ENCODE measurements around the gene ADAM15.
A peak's percentile ranks its signal among the peaks of the same experiment; 100 is the strongest.

Gene ADAM15

DNA sequence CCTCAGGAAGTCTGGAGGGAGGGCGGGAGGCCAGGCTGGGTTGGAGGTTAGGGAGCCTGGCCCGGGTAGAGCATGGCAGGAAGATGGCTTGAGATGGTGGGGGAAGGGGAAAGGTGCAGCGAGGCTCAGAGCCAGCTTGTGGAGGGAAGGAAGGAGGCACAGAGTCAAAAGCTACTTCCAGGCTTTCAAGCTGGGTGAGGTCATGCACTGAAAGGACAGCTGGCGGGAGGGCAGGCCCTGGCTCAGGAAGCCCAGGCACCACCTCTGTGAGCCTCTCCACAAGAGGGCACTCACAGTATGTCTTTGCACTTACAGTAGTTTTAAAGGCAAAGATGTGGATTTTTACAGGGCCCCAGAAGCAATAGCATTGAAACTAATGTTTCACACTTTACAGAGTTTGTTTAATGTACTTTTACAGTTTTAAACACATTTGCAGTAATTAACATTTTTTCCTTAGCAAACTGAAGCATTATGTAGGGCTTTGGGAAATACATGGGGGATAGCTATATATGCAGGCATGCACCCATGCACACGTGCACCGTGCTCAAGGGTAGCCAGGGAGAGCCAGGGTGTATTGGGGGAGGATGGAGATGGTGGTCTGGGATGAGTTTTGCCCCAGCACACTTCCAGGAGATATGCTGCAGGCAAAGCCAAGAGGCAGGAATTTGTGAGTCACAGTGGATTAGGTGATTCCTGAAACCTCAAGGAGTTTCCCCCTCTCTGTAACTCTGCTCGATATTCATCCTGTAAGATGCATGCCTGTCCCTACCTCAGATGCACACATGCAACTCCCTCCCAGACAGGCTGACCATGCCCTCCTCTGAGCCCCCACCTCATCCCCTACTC is 6.1 kb upstream of the ADAM15 start:
- H3K4me3 ChIP-seq (ENCODE audit: low read length) = no peak overlapping the region
- TF ChIP-seq, protein P1, sequence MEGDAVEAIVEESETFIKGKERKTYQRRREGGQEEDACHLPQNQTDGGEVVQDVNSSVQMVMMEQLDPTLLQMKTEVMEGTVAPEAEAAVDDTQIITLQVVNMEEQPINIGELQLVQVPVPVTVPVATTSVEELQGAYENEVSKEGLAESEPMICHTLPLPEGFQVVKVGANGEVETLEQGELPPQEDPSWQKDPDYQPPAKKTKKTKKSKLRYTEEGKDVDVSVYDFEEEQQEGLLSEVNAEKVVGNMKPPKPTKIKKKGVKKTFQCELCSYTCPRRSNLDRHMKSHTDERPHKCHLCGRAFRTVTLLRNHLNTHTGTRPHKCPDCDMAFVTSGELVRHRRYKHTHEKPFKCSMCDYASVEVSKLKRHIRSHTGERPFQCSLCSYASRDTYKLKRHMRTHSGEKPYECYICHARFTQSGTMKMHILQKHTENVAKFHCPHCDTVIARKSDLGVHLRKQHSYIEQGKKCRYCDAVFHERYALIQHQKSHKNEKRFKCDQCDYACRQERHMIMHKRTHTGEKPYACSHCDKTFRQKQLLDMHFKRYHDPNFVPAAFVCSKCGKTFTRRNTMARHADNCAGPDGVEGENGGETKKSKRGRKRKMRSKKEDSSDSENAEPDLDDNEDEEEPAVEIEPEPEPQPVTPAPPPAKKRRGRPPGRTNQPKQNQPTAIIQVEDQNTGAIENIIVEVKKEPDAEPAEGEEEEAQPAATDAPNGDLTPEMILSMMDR (conservative IDR thresholded peaks at IDR 0.05; ENCODE audit: low read length) = peak; percentile 85

DNA sequence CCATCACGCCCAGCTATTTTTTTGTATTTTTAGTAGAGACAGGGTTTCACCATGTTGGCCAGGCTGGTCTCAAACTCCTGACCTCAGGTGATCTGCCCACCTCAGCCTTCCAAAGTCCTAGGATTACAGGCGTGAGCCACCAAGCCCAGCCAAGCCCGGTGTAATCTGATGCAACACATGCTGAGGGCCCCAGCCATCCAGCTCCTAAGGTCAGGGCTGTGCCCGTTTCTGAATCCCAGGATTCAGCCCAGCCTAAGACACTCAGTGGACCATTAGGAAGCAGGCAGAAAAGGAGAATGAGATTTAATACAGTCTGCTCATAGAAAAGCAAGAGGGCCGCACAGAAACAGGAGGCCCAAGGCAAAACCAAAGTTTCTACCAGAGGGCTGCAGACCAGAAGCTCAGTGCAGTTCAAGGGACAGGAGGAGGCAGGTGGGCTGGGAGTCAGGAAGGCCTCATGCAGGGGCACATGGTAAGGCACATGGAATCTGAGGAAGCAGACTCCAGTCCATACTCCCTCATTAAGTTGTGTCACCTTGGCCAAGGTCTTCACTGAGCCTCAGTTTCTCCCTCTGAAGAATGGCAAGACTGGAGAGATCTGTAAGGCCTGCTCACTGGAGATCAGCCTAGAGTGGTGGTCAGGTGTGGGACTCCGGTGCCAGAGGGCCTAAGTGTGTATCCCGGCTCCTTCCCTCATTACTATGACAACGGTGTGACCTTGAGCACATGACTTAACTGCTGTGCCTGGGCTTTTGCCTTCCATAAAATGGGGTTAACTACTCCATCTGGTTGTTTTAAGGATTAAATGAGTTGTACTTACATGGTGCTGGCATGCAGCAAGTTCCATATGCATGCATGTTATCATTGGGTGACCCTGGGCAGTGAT is 2.4 kb upstream of the ADAM15 start:
- DNase-seq (ENCODE audit: low read depth) = no peak
- no peak overlapping the region for H3K4me3 ChIP-seq (ENCODE audit: low read length)
- TF ChIP-seq, protein P1 (conservative IDR thresholded peaks at IDR 0.05; ENCODE audit: low read length) = no peak

More for the DNA sequence above, 6.1 kb upstream of the ADAM15 start:
- DNase-seq (ENCODE audit: low read depth) = peak; percentile 84

DNA sequence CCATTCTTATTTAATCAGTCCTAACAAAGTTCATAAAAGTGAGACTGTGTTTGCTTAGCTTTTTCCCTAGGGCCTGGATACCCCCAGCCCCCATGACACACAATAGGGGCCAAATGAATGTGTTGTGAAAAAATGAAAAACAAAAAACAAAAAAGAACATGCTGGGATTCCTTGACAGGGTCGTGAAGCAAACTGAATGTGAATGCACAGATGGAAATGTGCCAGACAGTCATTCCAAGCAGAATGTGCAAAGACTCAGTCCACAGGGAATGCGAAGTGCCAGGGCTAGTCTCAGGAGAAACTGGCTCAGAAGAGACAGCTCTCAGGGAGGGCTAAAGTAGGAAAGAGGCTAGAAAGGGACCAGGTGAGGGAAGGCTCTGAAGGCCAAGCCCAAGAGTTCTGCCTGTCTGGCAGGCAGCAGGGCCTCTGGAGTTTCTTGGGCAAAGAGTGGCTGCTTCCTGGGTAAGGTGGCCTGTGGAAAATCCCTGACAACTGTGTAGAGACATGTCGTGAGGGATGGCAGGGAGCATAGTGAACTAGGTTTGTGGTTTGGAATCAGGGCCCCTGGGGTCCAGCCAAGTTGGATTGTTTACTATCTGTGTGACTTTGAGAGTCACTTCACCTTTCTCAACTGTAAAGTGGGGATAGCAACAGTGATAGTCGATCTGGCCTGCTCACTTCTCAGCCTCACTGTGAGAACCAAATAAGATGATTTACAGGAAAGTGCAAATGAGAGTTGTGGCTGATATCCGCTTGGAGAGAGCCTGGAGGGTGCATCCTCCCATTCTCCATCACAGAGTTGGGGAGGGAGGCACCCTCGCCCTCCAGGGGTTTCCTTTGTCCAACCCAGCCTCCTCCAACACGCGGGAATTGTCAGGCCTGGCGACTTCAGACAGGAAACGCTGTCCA is 1.2 kb upstream of the ADAM15 start:
- TF ChIP-seq, protein P1 (conservative IDR thresholded peaks at IDR 0.05; ENCODE audit: low read length) = no peak
- peak; percentile 53 for DNase-seq (ENCODE audit: low read depth)

DNA sequence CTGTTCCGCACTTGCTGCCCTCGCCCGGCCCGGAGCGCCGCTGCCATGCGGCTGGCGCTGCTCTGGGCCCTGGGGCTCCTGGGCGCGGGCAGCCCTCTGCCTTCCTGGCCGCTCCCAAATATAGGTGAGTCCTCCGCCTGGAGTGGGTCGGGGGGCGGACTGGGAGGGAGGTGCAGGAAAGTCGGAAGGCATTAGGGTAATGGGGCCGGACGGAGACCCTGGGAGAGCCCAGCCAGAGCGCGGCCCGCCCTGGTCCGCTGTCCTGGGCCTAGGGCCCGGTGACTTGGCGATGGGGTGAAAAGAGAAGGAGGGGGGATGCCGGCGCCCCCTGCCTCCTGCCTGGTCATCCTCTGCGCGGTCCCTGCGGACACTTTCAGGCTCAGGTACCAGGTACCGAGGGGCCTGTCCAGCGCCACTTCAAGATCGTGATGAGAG is 243 bp downstream of the ADAM15 start:
- H3K4me3 ChIP-seq (ENCODE audit: low read length) = peak overlapping the region; percentile 76
- no peak for DNase-seq (ENCODE audit: low read depth)
- TF ChIP-seq, protein P1 (conservative IDR thresholded peaks at IDR 0.05; ENCODE audit: low read length) = no peak

More for the DNA sequence above, 1.2 kb upstream of the ADAM15 start:
- H3K4me3 ChIP-seq (ENCODE audit: low read length) = peak overlapping the region; percentile 76

DNA sequence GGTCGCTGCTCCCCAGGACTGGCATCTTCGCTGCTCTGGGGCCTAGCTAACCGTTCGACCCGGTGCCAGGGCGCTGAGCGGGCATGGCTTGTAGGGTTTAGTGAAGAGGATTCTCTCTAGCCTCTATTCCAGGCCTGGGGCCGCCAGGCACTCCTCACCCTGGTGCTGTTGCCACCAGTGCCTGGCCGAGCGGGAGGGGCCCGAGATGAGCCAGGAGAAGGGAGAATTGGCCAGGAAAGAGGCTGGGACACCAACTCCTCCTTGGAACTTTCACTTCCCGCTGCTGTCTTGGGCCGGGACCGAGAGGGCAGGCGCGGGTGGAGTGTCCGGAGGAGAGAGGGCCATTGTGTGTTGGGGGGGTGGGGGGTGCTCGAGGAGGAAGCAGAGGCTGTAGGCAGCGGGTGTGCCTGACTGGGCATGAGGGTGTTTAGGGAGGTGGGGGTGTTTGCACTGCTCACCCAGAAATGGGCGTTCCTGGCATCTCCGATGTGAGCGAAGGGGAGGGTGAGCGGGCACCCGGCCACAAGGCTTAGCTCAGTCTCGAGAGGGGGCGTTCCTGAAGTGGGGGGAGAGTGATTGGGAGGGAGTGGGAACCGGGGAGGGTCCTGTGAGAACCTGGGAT is 772 bp downstream of the ADAM15 start:
- H3K4me3 ChIP-seq (ENCODE audit: low read length) = peak overlapping the region; percentile 76
- TF ChIP-seq, protein P1 (conservative IDR thresholded peaks at IDR 0.05; ENCODE audit: low read length) = no peak
- DNase-seq (ENCODE audit: low read depth) = peak; percentile 21
